Esophagus squamous epithelium (tissue), 5 donors: ENCODE data around the gene UNK. TPM values are rescaled to one million over a fixed set of nuclear protein-coding genes. Genes with fewer than 3 reads are reported as not detected.

ENCODE experiments used
- DNase-seq: peaks from one replicate; lab custom pipeline; 2025; lab: John Stamatoyannopoulos, UW
- H3K27ac ChIP-seq, 4 donors: fragments of 200-600 bp; sonication (generic); one replicate each; pipeline ENCODE4 v1.5.1; 2016 to 2019; ENCODE audit warnings: mild to moderate bottlenecking in 1 of 4
- H3K27me3 ChIP-seq, 4 donors: fragments of 200-600 bp; sonication (generic); 1 replicate in 3 of 4; 2 replicates in 1 of 4; pipeline versions ENCODE4 v1.5.1 to v1.6.0; 2017 to 2021; ENCODE audit warnings: antibody characterized with exemption in 1 of 4
- H3K36me3 ChIP-seq, 3 donors: fragments of 200-600 bp; sonication (generic); one replicate each; pipeline ENCODE4 v1.5.1; 2016 to 2019
- H3K4me1 ChIP-seq, 3 donors: fragments of 200-600 bp; sonication (generic); one replicate each; pipeline ENCODE4 v1.5.1; 2017 to 2019
- H3K4me3 ChIP-seq, 4 donors: fragments of 200-600 bp; sonication (generic); 1 replicate in 3 of 4; 2 replicates in 1 of 4; pipeline ENCODE4 v1.5.1; 2016 to 2019; ENCODE audit warnings: mild to moderate bottlenecking in 2 of 4, moderate library complexity in 1 of 4
- H3K9me3 ChIP-seq, 3 donors: fragments of 200-600 bp; sonication (generic); one replicate each; pipeline ENCODE4 v1.5.1; 2016 to 2019
- CTCF ChIP-seq, 6 experiments: fragments of 450-650 bp in 4 of 6; fragments of 200-600 bp in 2 of 6; sonication (generic) in 2 of 6; IDR thresholded peaks; one replicate each; pipeline ENCODE4 v1.5.1; 2016 to 2019; ENCODE audit warnings: antibody characterized with exemption in 6 of 6, mild to moderate bottlenecking in 4 of 6, moderate library complexity in 4 of 6
- POLR2A ChIP-seq, 4 donors: fragments of 450-650 bp; IDR thresholded peaks; one replicate each; pipeline ENCODE4 v1.6.1; 2017; ENCODE audit warnings: antibody characterized with exemption in 4 of 4, mild to moderate bottlenecking in 4 of 4, moderate library complexity in 3 of 4
- WGBS, 2 donors: methylation state at CpG; one replicate each; pipeline ENCODE4 v1.1.5; 2018; 5-methylcytosine and 5-hydroxymethylcytosine counted together
- intact Hi-C: fragments of 100-400 bp; cut with DNase I; formaldehyde crosslinking; loops from one replicate; pipeline ENCODE4 v1.15.0; 2022
- total RNA-seq, 4 donors: library from RNA; depleted of rRNA; stranded (reverse); fragments of >200 nt; gene quantifications; one replicate each; pipeline ENCODE4 v1.1.0, GENCODE V29; 2016
- donor health status: DM: yes; HTN: yes; CAD: no.

Gene UNK
- total RNA-seq, 4 donors from 2014 or later = 14.8 to 27.3 (median 20.4) TPM

- intact Hi-C loops = loop anchor here (5.0 kb wide), 1 partner anchor 49 kb away; no protein-coding TSS in a partner anchor
- Histone ChIP-seq H3K36me3 (peaks cover 0 to 40% (median 6%) of the 10 kb centered on the region in 3 donors), H3K27ac (no peak overlapping the region), H3K4me3 (no peak overlapping the region), H3K27me3 (no peaks in the 10 kb centered on the region), H3K4me1 (peaks cover 15 to 37% (median 19%) of the 10 kb centered on the region in 3 donors), H3K9me3 (no peaks in the 10 kb centered on the region)
- WGBS, 2 donors = 73 to 85% methylated on average over 7 of the region's 12 CpGs
- TF ChIP-seq POLR2A (IDR thresholded peaks at IDR 0.05) (no peak), CTCF (IDR thresholded peaks at IDR 0.05) (no peak)
- no peak for DNase-seq
Observed at GRCh38 chr17:75773121-75773807, 11.3 kb upstream of the UNK start.

GRCh38 chr17:75773808-75774470 lies 10.7 kb upstream of the UNK start:
- no peak overlapping the region for H3K27ac ChIP-seq
- no peak for DNase-seq
- peaks cover 0 to 47% (median 13%) of the 10 kb centered on the region in 3 donors for H3K36me3 ChIP-seq
- 67 to 100% methylated on average over 3 to 6 of the region's 15 CpGs for WGBS, 2 donors
- TF ChIP-seq POLR2A (IDR thresholded peaks at IDR 0.05) (no peak), CTCF (IDR thresholded peaks at IDR 0.05) (peak in 1 of 6 experiments; percentile 31)
- H3K27me3 ChIP-seq = no peaks in the 10 kb centered on the region
- no peak overlapping the region for H3K4me3 ChIP-seq
- no peaks in the 10 kb centered on the region for H3K9me3 ChIP-seq
- H3K4me1 ChIP-seq = peaks cover 15 to 38% (median 19%) of the 10 kb centered on the region in 3 donors
- intact Hi-C loops = loop anchor here (5.0 kb wide), 1 partner anchor 48 kb away; no protein-coding TSS in a partner anchor

- Histone ChIP-seq H3K27ac (peak overlapping the region in 2 of 4 donors; percentile 38 to 98), H3K27me3 (no peaks in the 10 kb centered on the region)
- WGBS, 2 donors = 93 to 95% methylated on average over 3 to 4 of the region's 4 CpGs
Observed at GRCh38 chr17:75774471-75774990, 10.1 kb upstream of the UNK start.

GRCh38 chr17:75774991-75775668 lies 9.5 kb upstream of the UNK start:
- no peak for DNase-seq
- Histone ChIP-seq H3K27me3 (no peaks in the 10 kb centered on the region), H3K27ac (peak overlapping the region; percentile 10 to 99 (median 68)), H3K4me1 (peaks cover 17 to 41% (median 19%) of the 10 kb centered on the region in 3 donors), H3K9me3 (no peaks in the 10 kb centered on the region), H3K36me3 (peaks cover 0 to 48% (median 14%) of the 10 kb centered on the region in 3 donors), H3K4me3 (no peak overlapping the region)
- intact Hi-C loops = loop anchor here (5.0 kb wide), 1 partner anchor 47 kb away; no protein-coding TSS in a partner anchor
- 51 to 58% methylated on average over 4 to 6 of the region's 6 CpGs for WGBS, 2 donors
- TF ChIP-seq CTCF (IDR thresholded peaks at IDR 0.05) = no peak
- TF ChIP-seq POLR2A (IDR thresholded peaks at IDR 0.05) = no peak

More at GRCh38 chr17:75774471-75774990, 10.1 kb upstream of the UNK start:
- no peak for TF ChIP-seq CTCF (IDR thresholded peaks at IDR 0.05)
- TF ChIP-seq POLR2A (IDR thresholded peaks at IDR 0.05) = peak in 1 of 4 donors; percentile 43
- intact Hi-C loops = loop anchor here (5.0 kb wide), 1 partner anchor 48 kb away; no protein-coding TSS in a partner anchor
- no peaks in the 10 kb centered on the region for H3K9me3 ChIP-seq
- H3K36me3 ChIP-seq = peaks cover 0 to 48% (median 14%) of the 10 kb centered on the region in 3 donors
- DNase-seq = no peak
- peaks cover 15 to 38% (median 19%) of the 10 kb centered on the region in 3 donors for H3K4me1 ChIP-seq
- H3K4me3 ChIP-seq = no peak overlapping the region
